ENCODE data around the gene CCM2L. TPM values are rescaled to one million over a fixed set of nuclear protein-coding genes. Genes with fewer than 3 reads are reported as not detected.
A peak's percentile ranks its signal among the peaks of the same experiment; 100 is the strongest.

Gene CCM2L
- polyA plus RNA-seq (ENCODE audit: insufficient read length in 4 of 4), result 1 to 10 TPM; 7.0 to 8.5 (median 7.7) TPM

DNA sequence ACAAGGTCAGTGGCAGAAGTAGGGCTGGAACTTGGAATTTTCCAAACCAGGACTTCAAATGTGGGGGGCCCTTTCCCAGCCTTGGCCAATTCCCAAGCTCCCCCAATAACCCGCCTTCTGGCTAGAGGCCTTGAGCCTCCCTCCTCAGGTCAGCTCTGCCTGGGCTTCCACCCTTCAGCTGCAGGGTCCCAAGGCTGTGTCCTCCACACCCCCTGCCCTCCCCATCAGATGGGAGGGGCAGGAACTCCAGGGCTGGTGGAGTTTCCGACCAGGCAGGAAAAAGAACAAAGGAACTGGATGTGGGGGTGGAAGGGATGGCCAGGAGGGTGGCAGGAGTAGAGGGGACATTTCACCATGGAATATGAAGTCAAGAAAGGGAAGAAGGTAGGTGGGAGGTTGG is at the start of gene CCM2L:
TSS of gene CCM2L (plus strand) at position 338 of the 400 bp plus-strand sequence. CDS start at position 355, 17 bp downstream.
- DNase-seq (ENCODE audit: low read depth in 4 of 4, low spot score in 3 of 4), result no peak

DNA sequence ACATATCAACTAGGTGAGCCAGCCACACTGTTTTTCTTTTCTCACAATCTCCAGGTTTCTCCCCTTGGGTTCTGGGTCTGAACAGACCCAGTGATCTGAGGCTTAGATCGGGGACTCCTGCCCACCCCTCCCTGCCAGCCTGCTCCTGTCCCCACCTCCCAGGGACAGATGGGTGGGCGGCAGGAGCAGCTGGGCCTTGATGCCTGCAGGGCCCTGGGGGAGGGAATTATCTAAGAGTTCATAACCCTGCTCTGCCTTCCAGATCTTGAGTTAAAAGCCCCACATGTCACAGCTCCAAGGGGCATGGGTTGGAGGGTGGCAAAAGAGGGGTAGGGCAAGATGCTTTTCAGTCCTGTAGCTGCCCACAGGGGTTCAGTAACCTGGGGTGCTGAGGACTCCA is 47.5 kb upstream of the CCM2L start:
- DNase-seq (ENCODE audit: low read depth in 4 of 4, low spot score in 3 of 4), result no peak

DNA sequence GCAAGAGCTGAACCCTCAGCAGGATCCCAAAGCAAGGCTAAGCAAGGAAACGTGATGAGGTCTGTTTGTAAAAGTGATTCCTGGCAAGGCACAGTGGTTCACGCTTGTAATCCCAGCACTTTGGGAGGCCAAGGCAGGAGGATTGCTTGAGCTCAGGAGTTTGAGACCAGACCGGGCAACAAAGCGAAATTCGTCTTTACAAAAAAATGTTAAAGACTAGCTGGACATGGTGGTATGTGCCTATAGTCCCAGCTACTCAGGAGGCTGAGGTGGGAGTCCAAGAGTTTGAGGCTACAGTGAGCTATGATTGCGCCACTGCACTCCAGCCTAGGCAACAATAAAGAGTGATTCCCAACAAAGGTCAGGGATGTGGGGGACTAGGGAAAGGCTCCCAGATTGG is 46.3 kb upstream of the CCM2L start:
- no peak for DNase-seq (ENCODE audit: low read depth in 4 of 4, low spot score in 3 of 4)

DNA sequence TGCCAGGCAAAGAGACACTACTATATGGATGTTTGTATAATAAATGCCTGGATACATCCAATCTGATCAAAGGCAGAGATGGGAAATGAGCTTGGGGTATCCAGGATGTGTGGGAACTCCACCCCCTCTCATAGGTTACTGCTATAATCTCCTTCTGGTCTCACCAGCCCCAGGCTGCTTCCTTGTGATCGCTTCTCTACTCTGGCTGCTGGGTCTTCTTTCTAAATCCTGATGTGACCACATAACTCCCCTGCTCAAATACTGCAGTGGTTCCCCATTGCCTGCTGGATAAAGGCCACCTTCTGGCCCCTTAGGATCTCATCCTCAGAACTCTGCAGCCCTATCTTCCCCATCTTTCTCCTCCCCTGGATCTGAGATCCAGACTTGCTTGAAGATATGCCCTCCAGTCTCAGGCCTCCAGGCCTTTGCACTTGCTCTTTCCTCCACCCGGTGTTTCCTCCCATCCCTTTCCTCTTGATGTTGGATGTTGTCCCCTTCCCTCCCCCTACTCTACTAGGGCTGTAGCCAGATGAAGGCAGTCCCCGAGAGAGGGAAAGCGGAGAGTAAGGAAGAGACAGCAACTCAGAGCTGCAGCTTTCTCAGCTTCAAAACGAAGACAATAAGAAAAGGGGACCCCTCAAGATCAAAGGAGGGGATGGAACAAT is 43.1 kb upstream of the CCM2L start:
- DNase-seq (ENCODE audit: low read depth in 4 of 4, low spot score in 3 of 4), result no peak

DNA sequence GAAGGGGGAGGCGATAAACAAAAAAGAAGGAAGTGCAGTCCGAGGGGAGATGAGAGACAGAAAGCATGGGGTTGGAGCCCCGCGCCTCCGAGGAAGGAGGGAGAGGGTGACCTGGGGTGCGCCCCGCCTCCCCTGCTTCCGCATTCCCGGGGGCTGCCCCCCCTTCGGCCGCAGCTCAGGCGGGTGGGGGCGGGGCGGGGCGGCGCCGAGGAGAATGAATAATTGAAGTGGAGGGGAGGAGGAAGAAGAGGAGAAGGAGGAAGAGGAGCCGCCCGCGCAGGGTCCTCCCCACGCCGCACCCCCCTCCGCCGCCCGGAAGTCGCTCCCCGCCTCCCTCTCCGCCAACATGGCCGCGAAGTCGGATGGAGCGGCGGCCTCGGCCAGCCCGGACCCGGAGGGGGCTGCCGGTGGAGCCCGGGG is 42.4 kb upstream of the CCM2L start, which contains the start of gene XKR7:
TSS of gene XKR7 (plus strand) at position 322 of the 420 bp plus-strand sequence. CDS start at position 347, 25 bp downstream.
- no peak for DNase-seq (ENCODE audit: low read depth in 4 of 4, low spot score in 3 of 4)

DNA sequence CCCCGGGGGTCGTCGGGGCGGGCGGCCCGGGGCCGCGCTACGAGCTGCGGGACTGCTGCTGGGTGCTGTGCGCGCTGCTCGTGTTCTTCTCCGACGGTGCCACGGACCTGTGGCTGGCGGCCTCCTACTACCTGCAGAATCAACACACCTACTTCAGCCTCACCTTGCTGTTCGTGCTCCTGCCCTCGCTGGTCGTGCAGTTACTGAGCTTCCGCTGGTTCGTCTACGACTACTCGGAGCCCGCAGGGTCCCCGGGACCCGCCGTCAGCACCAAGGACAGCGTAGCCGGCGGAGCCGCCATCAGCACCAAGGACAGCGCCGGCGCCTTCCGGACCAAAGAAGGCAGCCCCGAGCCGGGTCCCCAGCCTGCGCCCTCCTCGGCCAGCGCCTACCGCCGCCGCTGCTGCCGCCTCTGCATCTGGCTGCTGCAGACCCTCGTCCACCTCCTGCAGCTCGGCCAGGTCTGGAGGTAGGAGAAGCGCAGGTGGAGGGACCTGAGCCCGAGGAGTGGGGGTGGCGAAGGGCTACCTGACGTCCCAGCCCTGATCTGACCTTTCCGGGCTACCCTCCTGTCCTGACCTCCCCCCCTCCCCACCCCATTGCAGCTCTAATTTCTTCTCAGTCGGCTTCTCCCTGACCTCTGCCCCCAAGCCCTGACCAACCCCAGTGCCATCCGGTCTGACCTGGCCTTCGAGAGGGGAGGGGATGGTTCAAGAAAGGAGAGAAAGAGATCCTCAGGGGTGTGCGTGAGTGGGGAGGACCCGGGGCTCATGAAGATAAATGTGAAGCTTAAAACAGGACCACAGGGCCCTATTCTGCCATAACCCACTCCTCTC is 41.7 kb upstream of the CCM2L start:
- peak; percentile 71 to 87 (median 76) for DNase-seq (ENCODE audit: low read depth in 4 of 4, low spot score in 3 of 4)

DNA sequence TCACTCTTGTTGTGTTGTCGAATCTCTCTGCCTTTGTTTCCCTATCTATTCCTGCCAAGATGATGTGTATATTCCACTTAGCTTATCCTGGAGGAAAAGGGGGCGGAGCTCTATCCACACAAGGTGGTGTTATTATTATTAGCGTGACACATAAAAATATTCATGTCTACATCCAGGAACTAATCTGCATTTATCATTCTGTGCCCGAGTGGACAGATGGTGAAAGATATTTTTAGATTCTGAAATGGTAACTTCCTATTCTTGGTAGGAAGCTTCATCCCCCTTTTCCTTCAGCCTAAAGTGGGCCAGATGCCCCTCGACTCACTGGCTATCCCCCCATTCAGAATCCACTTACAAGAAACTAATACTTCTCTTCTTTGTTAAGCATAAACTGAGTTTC is 40.2 kb upstream of the CCM2L start:
- no peak for DNase-seq (ENCODE audit: low read depth in 4 of 4, low spot score in 3 of 4)

DNA sequence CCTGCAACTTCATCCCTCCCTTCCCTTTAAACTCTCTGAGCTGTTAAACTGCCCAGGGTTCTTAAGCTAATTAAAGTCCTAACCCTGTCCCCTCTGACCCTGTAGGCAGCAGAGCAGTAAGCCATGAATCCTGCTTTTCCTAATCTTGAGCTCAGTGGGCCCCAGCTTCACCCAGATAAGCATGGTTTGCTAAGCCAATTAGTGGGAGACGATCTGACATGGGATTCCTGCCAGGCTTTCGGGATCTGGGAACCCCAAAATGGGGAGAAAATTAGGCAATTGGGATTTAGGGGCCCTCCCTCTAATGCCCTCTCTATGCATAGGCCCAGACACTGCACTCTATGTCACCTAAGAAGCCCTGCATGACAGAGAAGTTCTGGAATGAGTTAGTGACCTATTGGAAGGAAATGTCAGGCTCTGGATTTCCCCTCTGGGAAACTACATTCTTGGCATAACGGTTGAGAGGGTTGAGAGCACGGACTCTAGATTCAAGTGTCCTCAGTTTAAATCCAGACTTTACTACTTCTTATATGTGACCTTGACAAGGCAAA is 37.7 kb upstream of the CCM2L start:
- DNase-seq (ENCODE audit: low read depth in 4 of 4, low spot score in 3 of 4), result peak in 1 of 4 donors; percentile 41

DNA sequence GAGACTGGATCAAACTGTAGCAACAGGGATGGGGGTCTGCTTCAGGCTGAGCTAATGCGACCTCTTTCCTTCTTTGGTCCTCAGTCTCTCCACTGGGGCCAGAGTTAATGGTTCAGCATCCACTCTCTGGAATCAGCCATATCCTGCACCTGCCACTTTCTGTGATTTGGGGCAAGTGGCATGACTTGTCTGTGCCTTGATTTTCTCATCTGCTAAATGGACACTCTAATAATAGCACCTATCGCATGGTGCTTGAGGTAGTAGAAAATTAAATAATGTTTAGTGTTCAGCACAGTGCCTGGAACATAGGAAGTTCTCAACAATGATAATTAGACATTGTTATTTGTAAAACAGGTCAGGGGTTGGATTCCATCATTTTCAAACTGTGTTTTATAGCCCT is 35.9 kb upstream of the CCM2L start:
- DNase-seq (ENCODE audit: low read depth in 4 of 4, low spot score in 3 of 4), result no peak

DNA sequence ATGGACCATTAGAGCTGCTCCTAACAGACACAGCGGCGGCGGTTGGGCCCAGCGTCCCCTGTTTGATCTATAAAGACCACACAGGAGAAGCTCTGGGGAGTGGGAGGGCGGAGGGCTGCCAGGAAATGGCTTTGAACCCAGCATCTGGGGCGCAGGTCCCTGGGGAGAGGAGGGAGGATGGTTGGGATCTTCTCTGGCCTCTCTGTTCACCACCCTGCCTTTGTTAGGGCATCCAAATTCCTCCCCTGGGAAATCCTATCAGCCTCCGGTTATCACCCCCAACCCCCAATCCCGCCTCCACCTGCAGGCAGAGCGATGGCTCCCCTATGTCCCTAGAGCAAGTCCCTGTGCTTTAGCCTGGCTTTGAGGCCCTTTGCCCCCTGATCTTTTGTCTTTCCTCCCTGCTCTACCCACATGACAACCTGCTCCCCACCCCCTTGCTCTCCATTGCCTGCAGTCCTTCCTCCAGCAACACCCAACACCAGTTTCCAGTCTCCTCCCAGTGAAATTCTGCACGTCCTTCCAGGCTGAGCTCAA is 35.2 kb upstream of the CCM2L start:
- DNase-seq (ENCODE audit: low read depth in 4 of 4, low spot score in 3 of 4), result peak in 1 of 4 donors; percentile 41

DNA sequence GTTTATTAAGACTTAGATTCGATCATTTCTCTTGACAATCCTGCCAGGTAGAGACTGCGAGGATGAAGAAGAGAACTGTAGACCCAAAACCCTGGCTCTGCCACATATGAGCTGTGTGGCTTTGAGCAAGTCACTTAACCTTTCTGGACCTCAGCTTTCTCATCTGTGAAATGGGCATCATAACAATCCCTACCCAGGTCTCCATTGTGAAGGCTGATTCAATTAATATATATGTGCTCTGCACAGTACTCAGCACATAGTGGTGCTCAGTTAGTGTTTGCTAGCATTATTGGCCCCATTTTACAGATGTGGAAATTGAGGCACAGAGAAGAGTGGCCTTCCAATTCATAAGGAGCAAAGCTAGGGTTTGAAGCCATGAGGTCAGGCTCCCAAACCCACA is 34.4 kb upstream of the CCM2L start:
- DNase-seq (ENCODE audit: low read depth in 4 of 4, low spot score in 3 of 4), result no peak

DNA sequence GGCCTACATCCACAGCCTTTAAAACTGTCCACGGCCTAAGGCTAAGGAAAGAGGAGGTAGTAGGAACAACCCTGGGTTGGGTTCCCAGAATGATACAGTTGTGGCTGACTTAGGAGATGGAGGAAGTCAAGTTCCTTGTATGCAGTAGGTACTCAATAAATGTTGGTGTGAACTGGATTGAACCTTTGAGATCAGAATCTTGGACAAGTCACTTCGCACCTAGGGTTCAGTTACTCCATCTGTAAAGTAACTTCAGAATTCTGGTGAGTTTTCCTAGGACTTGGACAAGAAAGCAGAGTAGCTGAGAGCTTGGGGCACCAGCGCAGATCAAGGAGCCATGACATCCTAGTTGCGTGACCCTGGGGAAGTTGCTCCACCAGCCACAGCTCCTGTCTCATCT is 33.2 kb upstream of the CCM2L start:
- DNase-seq (ENCODE audit: low read depth in 4 of 4, low spot score in 3 of 4), result no peak

DNA sequence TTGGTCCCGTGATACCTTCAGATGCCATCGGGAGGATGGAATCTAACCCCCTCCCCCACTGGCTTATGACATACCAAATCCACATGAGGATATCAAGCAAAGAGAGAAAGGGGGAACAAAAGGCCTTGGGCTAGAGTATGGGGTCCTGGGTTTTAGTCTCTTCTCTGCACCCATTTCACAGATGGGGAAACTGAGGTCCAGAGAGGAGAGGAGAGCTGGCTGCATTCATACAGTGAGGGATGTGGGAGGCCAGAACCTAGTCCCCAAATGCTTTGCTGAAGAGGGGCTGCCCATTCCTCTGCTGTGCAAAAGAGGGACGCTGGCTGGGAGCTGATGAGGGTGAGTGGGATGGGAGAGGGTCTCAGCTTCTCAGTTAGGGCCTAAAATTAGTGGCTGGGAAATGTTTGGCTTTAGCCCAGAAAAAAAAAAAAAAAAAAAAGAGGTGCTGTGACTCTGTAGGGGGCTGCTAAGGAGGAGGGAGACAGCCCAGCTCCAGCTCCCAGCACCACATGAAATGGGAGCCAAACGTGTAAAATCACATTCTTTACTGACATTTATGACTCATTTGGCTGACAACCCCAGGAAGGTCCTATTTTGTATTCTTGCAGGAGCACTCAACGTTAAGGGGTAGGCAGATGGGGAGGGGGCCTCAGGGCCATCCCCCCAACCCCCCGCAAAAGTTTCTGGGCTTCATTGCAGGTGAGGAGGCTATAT is 30.4 kb upstream of the CCM2L start:
- no peak for DNase-seq (ENCODE audit: low read depth in 4 of 4, low spot score in 3 of 4)

DNA sequence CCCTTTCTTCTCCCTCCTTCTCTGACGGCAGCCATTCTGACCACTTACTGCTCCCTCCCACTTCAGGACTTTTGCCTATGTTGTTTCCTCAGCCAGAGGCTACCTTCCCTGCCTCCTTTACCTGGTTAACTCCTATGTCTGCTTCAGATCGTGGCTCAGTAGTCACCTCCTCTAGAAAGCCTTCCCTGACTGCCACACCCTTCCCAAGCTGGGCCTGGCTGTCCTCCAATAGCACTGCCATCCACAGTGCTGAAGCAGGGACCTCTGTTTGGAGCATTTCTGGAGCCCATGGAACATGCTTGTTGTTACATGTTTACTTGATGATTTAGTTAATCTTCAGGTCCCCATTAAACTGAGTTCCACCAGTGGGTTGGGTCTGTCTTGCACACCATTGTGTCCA is 28.5 kb upstream of the CCM2L start:
- no peak for DNase-seq (ENCODE audit: low read depth in 4 of 4, low spot score in 3 of 4)

DNA sequence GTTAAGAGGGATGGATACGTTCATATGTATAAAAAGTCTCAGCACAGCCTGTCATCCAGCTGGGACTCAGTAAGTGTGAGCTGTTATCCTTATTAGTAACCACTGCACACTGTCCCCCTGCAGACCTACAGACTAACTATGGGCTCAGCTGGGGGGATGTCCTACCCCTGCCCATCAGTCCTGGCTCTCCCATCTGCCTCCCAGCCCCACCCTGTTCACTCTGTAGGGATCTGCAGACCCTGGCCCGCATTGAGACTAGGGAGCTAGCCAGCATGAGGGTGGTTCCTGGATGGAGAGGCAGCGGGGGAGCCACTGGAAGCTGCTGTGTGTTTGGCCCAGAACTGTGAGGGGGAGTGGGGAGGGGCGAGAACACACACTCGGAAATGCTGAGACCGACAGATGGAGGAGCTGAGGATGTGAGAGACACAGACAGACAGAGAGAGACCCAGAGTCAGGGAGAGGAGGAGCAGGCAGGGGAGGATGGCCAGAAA is 25.2 kb upstream of the CCM2L start:
- DNase-seq (ENCODE audit: low read depth in 4 of 4, low spot score in 3 of 4), result no peak

DNA sequence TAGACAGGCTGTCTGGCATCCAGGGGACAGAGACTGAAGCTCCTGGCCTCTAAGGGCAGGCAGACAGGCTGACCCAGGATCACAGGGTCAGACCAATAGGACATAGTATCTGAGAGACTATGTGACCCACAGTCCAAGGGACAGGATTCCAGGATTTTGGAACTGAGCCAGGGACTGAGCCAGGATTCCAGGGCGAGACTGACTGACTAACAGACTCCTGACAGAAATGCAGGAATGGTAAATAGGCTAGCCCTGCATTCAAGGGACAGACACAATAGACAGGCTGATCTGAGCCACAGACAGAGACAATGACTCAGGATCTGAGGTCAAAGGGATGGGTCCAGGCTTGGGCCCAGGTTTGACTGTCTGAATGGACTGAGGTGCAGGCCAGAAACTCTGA is 22.5 kb upstream of the CCM2L start:
- DNase-seq (ENCODE audit: low read depth in 4 of 4, low spot score in 3 of 4), result no peak

DNA sequence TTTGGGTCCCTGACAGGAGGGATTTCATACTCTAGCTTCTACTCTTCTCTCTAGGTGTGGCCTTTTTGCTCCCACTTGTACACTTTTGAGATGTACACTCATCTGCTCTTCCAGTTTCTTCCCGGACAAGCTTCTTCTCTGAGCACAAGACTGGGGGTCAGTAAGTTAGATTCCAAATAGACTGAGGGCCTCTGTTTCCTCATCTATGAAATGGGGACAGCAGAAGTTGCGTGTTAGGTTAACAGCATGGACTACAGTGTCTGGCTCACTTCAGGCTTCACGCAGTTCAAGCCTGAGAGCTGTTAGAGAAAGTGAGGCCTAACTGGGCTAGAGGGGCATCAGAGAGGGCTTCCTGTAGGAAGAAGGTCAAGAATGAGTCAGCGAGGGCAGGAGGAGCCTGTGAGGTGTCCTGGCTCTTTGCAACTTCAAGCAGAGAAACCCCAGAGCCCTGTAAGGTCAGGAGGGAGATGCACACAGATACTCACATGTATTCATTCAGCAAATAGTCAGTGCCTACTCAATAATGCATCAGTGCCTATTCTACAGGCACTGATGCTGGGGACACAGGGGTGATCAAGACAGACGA is 21.7 kb upstream of the CCM2L start:
- no peak for DNase-seq (ENCODE audit: low read depth in 4 of 4, low spot score in 3 of 4)

DNA sequence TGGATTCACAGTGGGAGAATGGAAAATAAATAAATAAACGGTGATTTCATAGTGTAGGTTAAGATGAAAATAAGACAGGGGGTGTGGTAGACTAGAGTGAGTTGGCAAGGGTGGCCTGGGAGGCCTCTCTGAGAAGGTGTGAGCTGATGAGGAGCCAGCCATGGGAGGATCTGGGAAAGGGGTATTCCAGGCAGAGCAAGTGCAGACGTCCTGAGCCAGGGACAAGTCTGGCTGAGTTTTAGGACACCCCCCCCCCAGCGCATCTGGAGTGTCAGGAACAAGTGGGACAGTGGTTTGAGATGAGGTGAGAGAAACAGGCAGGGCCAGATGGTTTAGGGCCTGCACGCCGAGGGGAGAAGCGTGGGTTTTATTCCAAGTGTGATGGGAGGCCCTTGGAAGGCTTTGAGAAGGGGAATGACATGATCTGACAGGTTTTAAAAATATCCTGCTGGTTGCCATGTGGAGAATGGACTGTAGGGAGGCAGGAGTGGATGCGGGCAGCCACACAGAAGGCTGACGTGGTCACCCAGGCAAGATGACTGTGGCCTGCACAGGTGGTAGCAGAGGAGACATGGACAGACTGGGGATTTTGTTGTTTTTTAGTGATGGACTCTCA is 21.1 kb upstream of the CCM2L start:
- no peak for DNase-seq (ENCODE audit: low read depth in 4 of 4, low spot score in 3 of 4)

DNA sequence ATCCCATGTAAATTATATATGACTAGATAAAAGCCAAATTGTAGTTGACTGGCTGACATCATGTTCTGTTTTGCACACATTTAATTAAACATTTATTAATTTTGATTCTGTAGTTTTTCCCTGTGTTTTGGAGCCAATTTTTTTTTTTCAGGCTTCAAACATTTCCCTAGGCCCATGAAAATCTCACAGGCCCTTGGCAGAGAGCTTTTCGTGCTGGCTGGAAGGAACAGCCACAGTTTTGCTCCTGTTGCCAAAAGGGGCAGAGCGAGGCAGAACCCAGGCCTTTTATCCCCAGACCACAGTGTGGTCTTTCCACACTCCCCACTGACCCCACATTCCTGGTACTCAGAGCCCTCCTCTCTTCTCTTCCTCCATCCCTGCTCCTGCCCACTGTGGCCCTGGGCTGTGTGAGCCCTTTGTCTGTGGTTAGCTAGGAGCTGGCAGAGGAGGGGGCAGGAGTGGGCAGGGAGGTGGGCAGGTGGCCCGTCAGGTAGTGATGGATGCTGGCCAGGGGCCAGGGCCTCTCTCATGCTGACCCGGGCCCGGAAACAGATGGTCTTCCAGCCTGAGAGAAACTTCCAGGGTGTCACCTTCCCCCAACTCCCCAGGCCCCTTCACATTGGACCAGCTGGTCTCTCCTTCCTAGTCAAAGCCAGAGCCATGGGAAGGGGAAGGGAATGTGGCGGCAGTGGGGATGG is 19.4 kb upstream of the CCM2L start:
- DNase-seq (ENCODE audit: low read depth in 4 of 4, low spot score in 3 of 4), result no peak
